Effector CD4-positive, alpha-beta T cell (primary cell): ENCODE results near the gene RHOBTB3.
"Not testable (repeated sequence)": the region's sequence is repeated elsewhere in the genome, so short reads cannot be mapped to it uniquely, and the experiment has no call there.

Source experiments
- DNase-seq: peaks from one replicate; pipeline ENCODE4 v3.0.0-alpha.2; 2020

The RHOBTB3 gene

DNA sequence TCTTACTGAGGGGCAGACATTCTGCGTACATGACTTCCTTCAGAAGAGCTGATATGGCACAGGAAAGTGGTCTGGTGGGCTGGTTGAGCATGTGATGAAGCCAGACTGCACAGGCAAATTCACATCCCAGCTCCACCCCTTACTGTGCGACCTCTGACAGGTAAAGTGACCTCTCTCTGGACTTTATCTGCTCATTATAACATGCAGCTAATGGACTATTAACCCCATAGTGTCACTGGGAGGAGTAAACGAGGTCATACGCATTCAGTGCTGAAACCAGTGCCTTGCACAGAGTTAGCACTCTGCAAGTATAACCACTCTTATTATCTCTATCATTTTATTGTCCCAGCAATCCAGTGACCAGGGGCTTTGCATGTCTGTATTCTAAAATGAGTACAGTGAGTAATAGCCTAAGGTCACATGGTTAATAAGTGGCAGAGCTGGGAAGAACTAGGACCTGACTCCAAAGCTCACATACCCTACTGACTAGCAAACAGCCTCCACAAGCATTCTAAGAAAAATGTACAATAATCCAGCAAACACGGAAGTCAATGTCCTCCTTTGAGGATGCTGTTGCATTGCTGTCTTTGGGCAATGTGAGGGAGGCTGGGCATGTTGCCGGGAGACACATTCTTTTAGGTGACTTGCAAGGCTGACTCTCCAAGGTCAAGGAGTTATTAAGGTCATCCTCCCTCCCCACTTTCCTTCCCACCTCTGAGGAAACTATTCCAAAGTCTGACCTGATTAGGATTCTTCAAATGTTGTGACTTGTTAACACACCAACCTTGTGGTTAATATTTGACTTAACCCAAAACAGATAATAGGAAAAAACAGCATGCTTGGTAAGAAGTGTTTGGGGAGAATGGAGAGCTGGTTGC lies 72.4 kb downstream of the RHOBTB3 start:
- no peak for DNase-seq

DNA sequence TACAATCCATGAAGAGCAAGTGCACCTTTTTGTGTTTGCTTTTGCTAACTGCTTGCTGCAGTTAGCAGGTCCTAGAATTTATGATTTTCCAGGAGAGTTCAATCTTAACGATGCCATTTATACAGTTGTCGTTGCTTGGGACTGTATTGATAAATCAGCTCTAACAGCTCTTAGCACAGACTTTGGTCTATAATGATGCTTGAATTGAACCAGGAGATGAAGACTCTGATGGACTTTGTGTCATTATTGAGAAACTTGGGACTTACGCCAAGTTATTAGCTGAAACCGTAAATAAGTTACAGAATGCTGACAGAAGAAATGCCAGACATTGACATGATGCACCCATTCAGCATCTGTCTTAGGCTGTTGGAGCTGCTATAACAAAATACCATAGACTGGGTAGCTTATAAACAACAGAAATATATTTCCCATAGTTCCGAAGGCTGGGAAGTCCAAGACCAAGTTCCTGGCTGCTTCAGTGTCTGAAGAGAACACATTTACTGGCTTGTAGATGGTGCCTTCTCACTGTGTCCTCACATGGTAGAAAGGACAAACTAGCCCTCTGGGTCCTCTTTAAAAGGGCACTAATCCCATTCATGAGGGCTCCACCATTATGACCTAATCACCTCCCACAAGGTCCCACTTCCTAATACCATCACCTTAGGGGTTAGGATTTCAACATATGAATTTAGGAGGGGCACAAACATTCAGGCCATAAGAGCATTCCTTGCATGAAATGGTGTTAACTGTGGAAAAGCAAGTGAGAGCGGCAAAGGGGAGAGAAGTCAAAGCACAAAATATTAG lies 73.8 kb downstream of the RHOBTB3 start:
- no peak for DNase-seq

GRCh38 chr5:95806687-95807086 lies 75.6 kb downstream of the RHOBTB3 start:
- no peak for DNase-seq

DNA sequence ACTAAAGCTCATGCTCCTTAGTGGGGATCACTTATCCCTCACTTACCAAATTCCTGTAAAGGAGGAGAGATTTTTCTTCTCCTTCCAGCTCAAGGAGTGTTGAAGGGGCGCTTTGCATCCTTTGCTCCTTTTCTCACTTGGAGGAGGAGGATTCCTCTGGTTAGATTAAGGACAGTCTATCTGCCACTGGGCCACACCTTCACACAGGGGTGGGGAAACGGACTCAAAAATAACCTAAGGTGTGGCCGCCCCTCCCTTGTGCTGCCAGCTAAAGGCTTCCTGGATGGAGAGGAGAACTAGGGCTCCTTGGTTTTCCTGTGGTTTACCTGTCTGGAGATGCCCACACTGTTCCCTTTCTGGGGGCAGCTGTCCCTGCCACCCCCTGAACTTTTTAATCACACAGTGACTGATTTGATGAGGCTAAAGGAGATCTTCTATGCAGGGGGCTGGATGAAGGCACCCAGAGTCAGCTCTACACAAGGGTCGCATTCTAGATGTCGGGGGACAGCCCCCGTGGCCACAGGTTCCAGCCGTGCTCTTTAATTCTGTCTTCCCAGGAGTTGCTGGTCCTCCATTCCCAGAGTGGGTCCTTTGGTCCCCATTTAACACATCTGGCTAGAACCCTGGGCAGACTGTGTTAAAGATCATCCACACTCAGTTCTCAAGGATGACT lies 77.0 kb downstream of the RHOBTB3 start:
- no peak for DNase-seq

- DNase-seq, result peak; percentile 80
Observed at GRCh38 chr5:95808686-95809413, 77.7 kb downstream of the RHOBTB3 start.

DNA sequence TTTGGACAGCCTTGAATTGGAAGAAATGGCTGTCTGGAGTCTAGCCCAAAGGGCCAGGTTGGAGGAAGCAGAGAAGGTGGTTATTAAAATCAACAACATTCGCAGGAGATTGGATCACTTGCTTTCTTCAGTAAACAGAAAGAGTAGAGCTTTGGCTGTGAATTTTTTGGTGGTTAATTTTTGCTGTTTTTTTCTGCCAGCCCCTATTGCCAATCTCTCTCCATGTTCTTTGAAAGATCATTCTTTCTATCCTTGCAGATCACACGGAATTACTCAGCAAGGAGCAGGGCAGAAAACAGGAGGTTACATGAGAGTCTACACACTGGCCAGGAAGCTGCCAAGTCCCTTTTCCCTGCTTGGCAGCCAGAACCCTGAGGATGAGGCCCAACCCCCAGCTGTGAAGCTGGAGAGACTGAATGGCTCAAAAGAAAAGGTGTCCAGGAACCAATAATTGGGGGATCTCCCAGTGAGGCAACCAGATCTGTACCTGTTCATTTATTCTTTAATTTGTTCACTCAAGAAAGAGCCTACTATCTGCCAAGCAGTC lies 78.4 kb downstream of the RHOBTB3 start:
- DNase-seq, result no peak

DNA sequence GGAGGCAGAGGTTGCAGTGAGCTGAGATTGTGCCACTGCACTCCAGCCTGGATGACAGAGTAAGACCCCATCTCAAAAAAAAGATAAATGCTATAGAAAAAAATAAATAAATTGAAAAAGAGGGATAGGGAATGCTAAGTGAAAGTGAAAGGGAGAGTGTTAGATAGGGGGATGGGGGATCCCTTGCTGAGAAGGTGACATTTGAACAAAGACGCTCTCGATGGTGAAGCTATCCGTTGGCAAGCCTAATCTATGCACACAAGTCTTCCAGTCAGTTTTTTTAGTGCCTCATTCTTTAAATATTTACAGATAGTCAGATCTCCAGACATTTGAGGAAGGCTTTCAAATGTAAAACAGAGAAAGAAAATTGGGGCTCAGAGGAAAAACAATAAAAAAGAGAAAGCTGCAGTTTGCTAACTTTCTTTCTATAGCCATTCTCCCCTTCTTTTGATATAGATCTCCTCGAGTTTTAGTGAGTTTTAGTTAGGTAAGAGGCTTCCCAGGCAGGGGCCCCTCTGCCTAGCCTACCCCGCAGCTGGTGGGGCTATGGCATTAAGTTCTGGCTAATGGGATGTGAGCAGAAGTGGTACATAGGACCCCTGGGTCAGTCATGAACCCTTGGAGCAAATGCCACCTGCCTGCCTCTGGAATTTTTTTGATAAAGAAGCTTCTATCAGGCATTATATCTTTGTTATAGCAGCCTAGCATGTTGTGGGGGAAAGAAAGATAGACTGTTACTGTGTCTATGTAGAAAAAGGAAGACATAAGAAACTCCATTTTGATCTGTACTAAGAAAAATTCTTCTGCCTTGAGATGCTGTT lies 79.4 kb downstream of the RHOBTB3 start:
- no peak for DNase-seq

DNA sequence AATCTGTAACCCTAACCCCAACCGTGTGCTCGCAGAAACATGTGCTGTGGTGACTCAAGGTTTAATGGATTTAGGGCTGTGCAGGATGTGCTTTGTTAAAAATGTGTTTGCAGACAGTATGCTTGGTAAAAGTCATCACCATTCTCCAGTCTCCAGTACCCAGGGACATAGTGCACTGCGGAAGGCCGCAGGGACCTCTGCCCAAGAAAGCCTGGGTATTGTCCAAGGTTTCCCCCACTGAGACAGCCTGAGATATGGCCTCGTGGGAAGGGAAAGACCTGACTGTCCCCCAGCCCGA lies 79.9 kb downstream of the RHOBTB3 start:
- not testable (repeated sequence) for DNase-seq

DNA sequence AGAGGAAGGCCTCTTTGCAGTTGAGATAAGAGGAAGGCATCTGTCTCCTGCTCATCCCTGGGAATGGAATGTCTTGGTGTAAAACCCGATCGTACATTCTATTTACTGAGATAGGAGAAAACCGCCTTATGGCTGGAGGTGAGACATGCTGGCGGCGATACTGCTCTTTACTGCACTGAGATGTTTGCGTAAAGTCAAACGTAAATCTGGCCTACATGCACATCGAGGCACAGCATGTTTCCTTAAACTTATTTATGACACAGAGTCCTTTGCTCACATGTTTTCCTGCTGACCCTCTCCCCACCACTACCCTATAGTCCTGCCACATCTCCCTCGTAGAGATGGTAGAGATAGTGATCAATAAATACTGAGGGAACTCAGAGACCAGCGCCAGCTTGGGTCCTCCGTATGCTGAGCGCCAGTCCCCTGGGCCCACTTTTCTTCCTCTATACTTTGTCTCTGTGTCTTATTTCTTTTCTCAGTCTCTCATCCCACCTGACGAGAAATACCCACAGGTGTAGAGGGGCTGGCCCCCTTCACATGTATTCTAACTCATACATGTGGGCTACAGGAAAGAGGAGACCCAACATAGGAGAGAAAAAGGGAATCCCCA lies 80.4 kb downstream of the RHOBTB3 start:
- DNase-seq, result not testable (repeated sequence)

DNA sequence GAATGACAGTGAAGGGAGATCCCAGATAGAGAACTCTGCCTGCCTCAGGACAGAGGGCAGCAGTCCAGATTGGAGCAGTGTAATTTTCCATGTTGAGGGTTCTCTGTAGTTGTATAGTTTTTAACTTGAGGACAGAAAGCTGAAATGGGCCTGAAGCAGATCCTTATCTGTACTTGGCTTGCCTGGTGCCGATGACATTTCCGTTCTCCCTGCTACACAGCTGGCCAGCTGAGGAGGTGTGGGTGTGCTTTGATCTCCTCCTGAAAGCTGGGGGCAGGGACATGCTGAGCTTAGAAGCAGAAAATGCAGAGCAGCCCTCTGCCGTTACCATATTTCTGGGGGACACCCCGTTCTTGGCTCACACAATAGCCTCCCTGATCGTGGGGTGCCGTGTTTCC lies 80.9 kb downstream of the RHOBTB3 start:
- DNase-seq, result no peak

DNA sequence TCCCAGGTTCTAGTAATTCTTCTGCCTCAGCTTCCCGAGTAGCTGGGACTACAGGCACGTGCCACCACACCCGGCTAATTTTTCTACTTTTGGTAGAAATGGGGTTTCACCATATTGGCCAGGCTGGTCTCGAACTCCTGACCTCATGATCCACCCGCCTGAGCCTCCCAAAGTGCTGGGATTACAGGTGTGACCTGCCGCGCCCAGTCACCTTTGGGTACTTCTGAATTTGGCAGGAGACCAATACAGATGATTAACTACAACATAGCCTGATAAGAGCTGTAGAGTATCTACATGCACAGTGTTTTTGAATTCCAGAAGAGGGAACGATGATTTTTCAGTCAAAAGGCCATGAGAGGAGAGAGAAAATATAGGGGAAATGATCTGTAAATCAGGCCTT lies 81.9 kb downstream of the RHOBTB3 start:
- DNase-seq, result not testable (repeated sequence)

DNA sequence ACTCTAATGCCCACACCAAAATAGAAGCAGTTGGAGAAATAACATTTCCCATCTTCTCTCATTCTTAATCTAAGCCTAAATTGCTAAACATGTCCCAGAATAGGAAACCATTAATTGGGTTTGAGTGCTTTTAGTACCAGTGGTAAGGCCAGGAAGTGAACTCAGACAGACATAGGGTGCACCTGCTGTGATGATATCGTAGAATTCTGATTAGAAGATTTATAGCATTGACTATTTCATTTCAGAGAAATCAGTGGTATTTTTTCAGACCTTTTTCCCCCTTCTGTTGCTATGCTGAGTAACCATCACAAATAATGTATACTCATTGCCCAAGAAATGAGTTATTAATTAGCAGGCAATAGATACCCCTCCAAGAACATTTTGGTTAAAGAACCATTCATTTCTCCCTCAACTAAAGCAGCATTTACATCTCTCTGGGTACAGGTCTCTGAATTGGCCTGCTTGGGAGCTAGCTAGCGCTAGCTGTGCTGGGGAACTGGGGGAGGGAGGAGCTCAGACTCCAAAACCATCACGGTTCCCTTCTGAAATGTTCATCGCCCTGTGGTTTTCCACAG lies 84.1 kb downstream of the RHOBTB3 start:
- no peak for DNase-seq

GRCh38 chr5:95816341-95816740 lies 85.2 kb downstream of the RHOBTB3 start:
- DNase-seq, result no peak

- DNase-seq, result no peak
Observed at GRCh38 chr5:95816776-95817175, 85.6 kb downstream of the RHOBTB3 start.

DNA sequence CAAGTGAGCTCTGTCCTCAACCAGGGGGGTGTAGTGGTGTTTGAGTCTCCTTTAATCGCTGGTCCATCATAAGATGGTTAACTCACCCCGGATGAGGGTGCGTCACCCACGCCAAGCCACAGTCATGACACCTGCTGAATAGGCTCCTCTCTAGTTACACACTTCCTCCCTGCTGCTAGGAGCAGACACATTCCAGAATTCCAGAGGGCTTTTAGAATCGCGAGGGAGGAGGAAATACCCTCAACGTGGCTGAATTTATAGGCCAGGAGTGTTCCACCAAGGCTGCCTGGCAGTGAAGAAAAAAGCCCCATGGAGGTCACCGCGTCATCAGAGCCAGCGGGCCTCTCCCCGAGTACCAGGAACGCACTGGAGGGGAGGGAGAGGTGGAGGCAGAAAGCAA lies 86.3 kb downstream of the RHOBTB3 start:
- peak; percentile 41 for DNase-seq

DNA sequence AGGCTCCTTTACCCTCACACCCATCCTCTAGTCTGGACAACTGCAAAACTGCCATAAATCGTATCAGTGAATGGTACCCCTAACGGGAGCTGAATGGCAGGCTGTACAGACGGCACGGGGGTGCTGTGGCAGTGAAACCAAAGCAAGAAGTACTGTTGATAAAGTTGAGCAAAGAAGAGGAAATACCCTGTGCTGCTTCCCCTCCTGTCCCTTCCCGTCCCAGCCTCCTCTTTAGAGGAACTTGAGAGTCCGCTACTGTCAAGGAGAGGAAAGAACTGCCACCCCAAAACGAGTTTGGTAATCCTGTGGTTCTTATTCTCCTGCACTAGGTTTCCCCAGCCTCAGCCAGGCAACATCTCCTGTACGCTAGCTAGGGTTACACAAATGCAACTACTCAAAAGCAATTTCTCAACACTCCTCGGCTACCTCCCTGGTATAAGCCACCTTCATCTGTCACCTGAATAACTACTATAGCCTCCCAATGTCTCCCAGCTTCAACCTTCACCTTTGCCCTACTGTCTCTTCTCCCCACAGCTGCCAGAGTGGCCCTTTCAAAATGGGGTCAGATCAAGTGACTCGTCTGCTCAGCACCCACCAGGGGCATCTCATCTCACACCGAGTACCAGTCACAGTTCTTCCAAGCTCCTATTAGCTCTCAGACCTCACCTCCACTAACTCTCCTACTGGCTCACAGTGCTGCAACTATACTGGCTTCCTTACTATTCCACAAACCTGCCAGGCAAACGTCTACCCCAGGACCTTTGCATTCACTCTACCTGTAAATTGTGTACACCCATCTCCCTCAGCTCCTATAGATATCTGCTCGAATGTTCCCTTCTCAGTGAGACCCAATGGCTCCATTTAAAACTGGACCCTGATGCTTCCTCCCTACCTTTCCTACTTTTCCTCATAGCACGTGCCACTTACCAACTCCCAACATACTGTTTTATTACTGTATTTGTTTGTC lies 87.3 kb downstream of the RHOBTB3 start:
- DNase-seq, result no peak

DNA sequence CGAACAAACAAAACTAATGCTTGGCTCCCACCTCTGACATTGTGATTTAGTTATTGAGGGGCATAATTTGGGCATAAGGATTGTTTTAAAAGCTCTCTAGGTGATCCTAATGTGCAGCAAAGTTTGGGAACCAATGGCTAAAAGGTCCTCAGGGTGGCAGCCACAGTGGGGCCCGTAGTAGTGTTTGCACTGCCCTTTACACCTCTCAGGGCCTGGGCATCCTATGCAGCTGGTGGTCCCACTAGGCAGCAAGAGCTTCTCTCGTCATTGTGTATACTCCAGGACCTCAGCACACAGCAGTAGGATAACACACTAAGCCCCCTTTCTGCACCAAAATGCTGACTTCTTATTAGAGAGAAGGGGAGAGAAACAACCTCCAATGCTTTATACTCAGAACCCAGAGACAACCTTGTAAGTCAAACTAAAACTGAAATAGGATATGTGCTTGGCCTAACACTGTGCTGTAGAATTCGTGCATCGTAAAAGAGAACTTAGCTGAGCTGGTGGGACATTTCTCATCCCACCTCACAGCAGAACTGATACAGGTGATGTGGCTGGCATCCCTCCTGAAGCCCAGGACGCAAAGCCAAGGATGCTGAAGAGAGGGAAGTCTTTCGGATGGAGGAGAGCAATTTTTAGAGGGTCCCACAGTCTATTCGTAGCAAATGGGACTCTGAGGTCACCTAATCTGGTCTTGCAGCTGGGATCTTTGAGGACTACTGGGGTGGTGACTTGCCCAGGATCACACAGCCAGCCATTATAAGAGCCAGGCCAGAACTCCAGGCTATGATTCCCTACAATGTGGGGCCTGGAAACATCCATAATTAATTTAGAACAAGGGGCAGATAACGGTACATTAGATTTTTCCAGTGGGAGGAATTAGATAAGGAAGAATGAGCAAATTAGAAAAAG lies 90.2 kb downstream of the RHOBTB3 start:
- DNase-seq, result no peak

- no peak for DNase-seq
Observed at GRCh38 chr5:95822043-95822541, 91.0 kb downstream of the RHOBTB3 start.
